ENCODE measurements around the gene KLHL42.
"Not testable (repeated sequence)": the region's sequence is repeated elsewhere in the genome, so short reads cannot be mapped to it uniquely, and the experiment has no call there.

The KLHL42 gene

DNA sequence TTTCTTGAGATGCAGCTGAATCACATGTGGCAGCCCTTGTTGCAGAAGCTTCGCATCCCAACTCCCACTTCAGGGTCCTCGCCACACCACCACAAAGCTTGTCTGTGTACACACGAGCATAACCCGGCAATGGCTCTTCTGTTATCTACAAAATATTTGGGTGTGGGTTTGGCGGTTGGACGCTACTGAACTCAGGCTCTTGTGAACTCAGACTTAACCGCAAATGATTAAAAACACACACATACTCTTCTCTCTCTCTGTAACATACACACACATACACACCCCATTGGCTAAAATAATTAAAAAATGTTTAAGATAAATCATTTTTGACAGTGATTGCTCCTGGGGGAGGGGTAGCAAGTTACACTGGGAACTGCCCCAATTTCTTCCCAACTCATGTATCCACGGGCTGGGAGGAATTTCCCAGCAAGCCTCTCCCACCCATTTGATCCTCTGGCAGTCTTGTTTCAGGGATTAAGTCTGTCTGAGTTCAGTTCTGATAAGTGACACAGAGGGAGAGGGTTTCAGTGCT is 63.7 kb downstream of the KLHL42 start:
- H3K18ac ChIP-seq (ENCODE audit: low read length), result peak overlapping the region; percentile 22
- no peak overlapping the region for H2BK12ac ChIP-seq (ENCODE audit: low read length)
- no peak overlapping the region for H4K91ac ChIP-seq (ENCODE audit: low read depth, low read length, poor library complexity)
- H2BK5ac ChIP-seq (ENCODE audit: low read length), result no peak overlapping the region
- H3K79me1 ChIP-seq (ENCODE audit: low read depth, low read length), result no peaks in the 10 kb centered on the region
- H2BK120ac ChIP-seq (ENCODE audit: low read depth, low read length), result no peak overlapping the region
- no peak overlapping the region for H3K27ac ChIP-seq (replicated peaks; ENCODE audit: low read length)
- no CpG with 5 or more reads among the region's 8 CpGs for WGBS, 2 donors (ENCODE audit: extremely low coverage in 2 of 2, insufficient read length in 2 of 2, insufficient replicate concordance in 1 of 2)
- peaks cover 0 to 2% of the 10 kb centered on the region in 2 donors for H3K9me3 ChIP-seq (replicated peaks in 1 of 2; ENCODE audit: control insufficient read depth in 2 of 2, insufficient read depth in 1 of 2, low read depth in 1 of 2, low read length in 2 of 2)
- no peaks in the 10 kb centered on the region for H3K36me3 ChIP-seq (replicated peaks in 1 of 2; ENCODE audit: control insufficient read depth in 2 of 2, insufficient read depth in 2 of 2, low read length in 2 of 2)
- no peak overlapping the region for H4K8ac ChIP-seq (ENCODE audit: low read depth, low read length)
- no peak overlapping the region for H2AFZ ChIP-seq (ENCODE audit: low read length)
- no peak overlapping the region for H3K23ac ChIP-seq (ENCODE audit: low read depth, low read length, poor library complexity)
- no peak overlapping the region for H3K4me3 ChIP-seq (ENCODE audit: low read length in 2 of 2)
- no peak for DNase-seq (ENCODE audit: low spot score)
- H3K27me3 ChIP-seq (ENCODE audit: control insufficient read depth in 3 of 3, insufficient read depth in 3 of 3, low read depth in 1 of 3, low read length in 3 of 3), result no peaks in the 10 kb centered on the region
- H2BK15ac ChIP-seq (ENCODE audit: low read length), result no peak overlapping the region
- no peak overlapping the region for H3K14ac ChIP-seq (ENCODE audit: low read length)
- peaks cover 0 to 3% of the 10 kb centered on the region in 2 donors for H3K4me1 ChIP-seq (ENCODE audit: control insufficient read depth in 2 of 2, insufficient read depth in 1 of 2, low read depth in 1 of 2, low read length in 2 of 2)
- no peak overlapping the region for H3K4ac ChIP-seq (ENCODE audit: low read length)
- no peak overlapping the region for H3K9ac ChIP-seq (ENCODE audit: low read depth, low read length, poor library complexity)
- H2AK5ac ChIP-seq (ENCODE audit: low read depth, low read length), result no peak overlapping the region
- no peak overlapping the region for H3K4me2 ChIP-seq (ENCODE audit: insufficient read depth, low read length, poor library complexity, severe bottlenecking)

DNA sequence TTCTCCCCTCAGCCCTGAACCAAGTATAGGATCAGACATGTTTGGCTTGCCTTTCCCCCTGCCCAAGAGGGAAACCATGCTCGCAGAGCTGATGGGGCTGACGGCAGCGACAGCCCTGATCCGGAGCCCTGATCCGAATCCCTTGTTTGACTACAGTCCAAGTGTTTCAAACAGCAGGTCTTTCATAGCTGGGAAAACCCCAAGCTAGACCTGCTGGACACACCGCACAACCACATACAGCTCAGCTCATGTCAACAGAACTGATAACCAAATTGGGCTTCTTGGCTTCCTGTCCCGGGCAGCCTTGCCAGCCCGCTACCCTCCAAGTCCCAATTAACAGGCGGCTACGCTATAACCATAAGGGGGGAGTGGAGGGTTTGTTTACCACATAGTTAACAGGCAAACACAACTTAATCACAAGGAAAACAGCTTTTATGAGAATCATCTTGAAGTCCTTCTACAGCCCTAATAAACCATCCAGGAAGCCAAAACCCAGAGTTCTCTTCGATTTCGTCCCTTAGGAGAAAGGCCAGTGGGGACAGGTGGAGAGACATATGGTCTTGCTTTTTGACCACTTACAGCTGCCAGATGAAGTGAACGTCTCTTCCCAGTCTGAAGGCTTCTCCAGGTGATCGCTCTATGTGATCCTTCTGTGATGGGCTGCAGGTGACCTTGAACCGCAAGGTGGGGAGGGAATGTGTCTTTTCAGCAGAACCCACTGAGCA is 64.5 kb downstream of the KLHL42 start:
- Histone ChIP-seq H4K91ac (ENCODE audit: low read depth, low read length, poor library complexity) (no peak overlapping the region), H2BK5ac (ENCODE audit: low read length) (no peak overlapping the region), H3K9ac (ENCODE audit: low read depth, low read length, poor library complexity) (no peak overlapping the region), H3K4me1 (ENCODE audit: control insufficient read depth in 2 of 2, insufficient read depth in 1 of 2, low read depth in 1 of 2, low read length in 2 of 2) (peaks cover 0 to 2% of the 10 kb centered on the region in 2 donors), H3K9me3 (replicated peaks in 1 of 2; ENCODE audit: control insufficient read depth in 2 of 2, insufficient read depth in 1 of 2, low read depth in 1 of 2, low read length in 2 of 2) (peaks cover 0 to 2% of the 10 kb centered on the region in 2 donors), H2BK15ac (ENCODE audit: low read length) (no peak overlapping the region), H3K79me1 (ENCODE audit: low read depth, low read length) (no peaks in the 10 kb centered on the region), H3K4me3 (ENCODE audit: low read length in 2 of 2) (no peak overlapping the region), H4K8ac (ENCODE audit: low read depth, low read length) (no peak overlapping the region), H3K4ac (ENCODE audit: low read length) (no peak overlapping the region), H2BK120ac (ENCODE audit: low read depth, low read length) (no peak overlapping the region), H3K14ac (ENCODE audit: low read length) (no peak overlapping the region), H3K23ac (ENCODE audit: low read depth, low read length, poor library complexity) (no peak overlapping the region), H2AK5ac (ENCODE audit: low read depth, low read length) (no peak overlapping the region), H2AFZ (ENCODE audit: low read length) (no peak overlapping the region), H3K36me3 (replicated peaks in 1 of 2; ENCODE audit: control insufficient read depth in 2 of 2, insufficient read depth in 2 of 2, low read length in 2 of 2) (no peaks in the 10 kb centered on the region), H2BK12ac (ENCODE audit: low read length) (no peak overlapping the region), H3K27me3 (ENCODE audit: control insufficient read depth in 3 of 3, insufficient read depth in 3 of 3, low read depth in 1 of 3, low read length in 3 of 3) (no peaks in the 10 kb centered on the region), H3K4me2 (ENCODE audit: insufficient read depth, low read length, poor library complexity, severe bottlenecking) (no peak overlapping the region), H3K27ac (replicated peaks; ENCODE audit: low read length) (no peak overlapping the region), H3K18ac (ENCODE audit: low read length) (no peak overlapping the region)
- no CpG with 5 or more reads among the region's 15 CpGs for WGBS, 2 donors (ENCODE audit: extremely low coverage in 2 of 2, insufficient read length in 2 of 2, insufficient replicate concordance in 1 of 2)
- no peak for DNase-seq (ENCODE audit: low spot score)

DNA sequence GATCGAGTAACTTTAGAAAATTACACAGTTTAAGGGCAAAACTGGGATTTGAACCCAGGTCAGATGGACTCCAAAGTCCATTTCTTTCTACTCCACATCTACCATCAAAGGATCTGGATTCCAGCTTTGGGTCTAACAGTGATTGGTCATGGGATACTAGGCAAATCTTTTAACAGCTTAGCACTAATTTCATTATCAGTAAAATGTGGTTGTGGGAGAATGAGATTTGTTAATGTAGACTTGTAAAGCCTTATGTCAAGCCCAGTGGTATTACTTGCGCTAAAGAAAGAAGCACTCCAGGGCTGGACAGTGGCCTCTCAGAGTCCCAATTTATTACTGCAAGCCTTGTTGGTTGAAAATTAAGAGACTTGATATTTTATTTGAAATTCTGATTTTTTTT is 65.2 kb downstream of the KLHL42 start:
- H3K4ac ChIP-seq (ENCODE audit: low read length), result no peak overlapping the region
- no peak overlapping the region for H2BK12ac ChIP-seq (ENCODE audit: low read length)
- H3K9ac ChIP-seq (ENCODE audit: low read depth, low read length, poor library complexity), result no peak overlapping the region
- H2BK15ac ChIP-seq (ENCODE audit: low read length), result no peak overlapping the region
- H2BK5ac ChIP-seq (ENCODE audit: low read length), result no peak overlapping the region
- H3K14ac ChIP-seq (ENCODE audit: low read length), result no peak overlapping the region
- no peak overlapping the region for H2AK5ac ChIP-seq (ENCODE audit: low read depth, low read length)
- no CpG with 5 or more reads among the region's 2 CpGs for WGBS, 2 donors (ENCODE audit: extremely low coverage in 2 of 2, insufficient read length in 2 of 2, insufficient replicate concordance in 1 of 2)
- no peak overlapping the region for H4K8ac ChIP-seq (ENCODE audit: low read depth, low read length)
- no peak overlapping the region for H2AFZ ChIP-seq (ENCODE audit: low read length)
- no peak overlapping the region for H3K23ac ChIP-seq (ENCODE audit: low read depth, low read length, poor library complexity)
- no peaks in the 10 kb centered on the region for H3K27me3 ChIP-seq (ENCODE audit: control insufficient read depth in 3 of 3, insufficient read depth in 3 of 3, low read depth in 1 of 3, low read length in 3 of 3)
- H4K91ac ChIP-seq (ENCODE audit: low read depth, low read length, poor library complexity), result no peak overlapping the region
- H3K4me1 ChIP-seq (ENCODE audit: control insufficient read depth in 2 of 2, insufficient read depth in 1 of 2, low read depth in 1 of 2, low read length in 2 of 2), result peaks cover 0 to 2% of the 10 kb centered on the region in 2 donors
- no peak overlapping the region for H2BK120ac ChIP-seq (ENCODE audit: low read depth, low read length)
- H3K4me2 ChIP-seq (ENCODE audit: insufficient read depth, low read length, poor library complexity, severe bottlenecking), result no peak overlapping the region
- no peaks in the 10 kb centered on the region for H3K79me1 ChIP-seq (ENCODE audit: low read depth, low read length)
- H3K27ac ChIP-seq (replicated peaks; ENCODE audit: low read length), result no peak overlapping the region
- peaks cover 0 to 2% of the 10 kb centered on the region in 2 donors for H3K9me3 ChIP-seq (replicated peaks in 1 of 2; ENCODE audit: control insufficient read depth in 2 of 2, insufficient read depth in 1 of 2, low read depth in 1 of 2, low read length in 2 of 2)
- H3K36me3 ChIP-seq (replicated peaks in 1 of 2; ENCODE audit: control insufficient read depth in 2 of 2, insufficient read depth in 2 of 2, low read length in 2 of 2), result no peaks in the 10 kb centered on the region
- no peak for DNase-seq (ENCODE audit: low spot score)
- H3K18ac ChIP-seq (ENCODE audit: low read length), result no peak overlapping the region
- no peak overlapping the region for H3K4me3 ChIP-seq (ENCODE audit: low read length in 2 of 2)

DNA sequence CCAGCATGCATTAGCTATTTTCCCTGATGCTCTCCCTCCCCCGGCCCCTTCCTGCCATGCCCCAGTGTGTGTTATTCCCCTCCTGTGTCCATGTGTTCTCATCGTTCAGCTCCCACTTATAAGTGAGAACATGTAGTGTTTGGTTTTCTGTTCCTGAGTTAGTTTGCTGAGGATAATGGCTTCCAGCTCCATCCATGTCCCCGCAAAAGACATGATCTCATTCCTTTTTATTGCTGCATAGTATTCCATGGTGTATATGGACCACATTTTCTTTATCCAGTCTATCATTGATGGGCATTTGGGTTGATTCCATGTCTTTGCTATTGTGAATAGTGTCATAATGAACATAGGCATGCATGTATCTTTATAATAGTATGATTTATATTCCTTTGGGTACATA is 65.7 kb downstream of the KLHL42 start:
- not testable (repeated sequence) for H3K23ac ChIP-seq (ENCODE audit: low read depth, low read length, poor library complexity); H3K79me1 ChIP-seq (ENCODE audit: low read depth, low read length); H2BK120ac ChIP-seq (ENCODE audit: low read depth, low read length); H2BK12ac ChIP-seq (ENCODE audit: low read length); H2BK15ac ChIP-seq (ENCODE audit: low read length); H3K4me1 ChIP-seq (ENCODE audit: control insufficient read depth in 2 of 2, insufficient read depth in 1 of 2, low read depth in 1 of 2, low read length in 2 of 2); H3K14ac ChIP-seq (ENCODE audit: low read length); DNase-seq (ENCODE audit: low spot score); H2BK5ac ChIP-seq (ENCODE audit: low read length); H3K18ac ChIP-seq (ENCODE audit: low read length); H3K9me3 ChIP-seq (replicated peaks in 1 of 2; ENCODE audit: control insufficient read depth in 2 of 2, insufficient read depth in 1 of 2, low read depth in 1 of 2, low read length in 2 of 2); H3K4me3 ChIP-seq (ENCODE audit: low read length in 2 of 2); H3K27ac ChIP-seq (replicated peaks; ENCODE audit: low read length); H3K4ac ChIP-seq (ENCODE audit: low read length); H3K9ac ChIP-seq (ENCODE audit: low read depth, low read length, poor library complexity); H4K8ac ChIP-seq (ENCODE audit: low read depth, low read length); H3K4me2 ChIP-seq (ENCODE audit: insufficient read depth, low read length, poor library complexity, severe bottlenecking); H3K27me3 ChIP-seq (ENCODE audit: control insufficient read depth in 3 of 3, insufficient read depth in 3 of 3, low read depth in 1 of 3, low read length in 3 of 3); H2AK5ac ChIP-seq (ENCODE audit: low read depth, low read length); H4K91ac ChIP-seq (ENCODE audit: low read depth, low read length, poor library complexity); H3K36me3 ChIP-seq (replicated peaks in 1 of 2; ENCODE audit: control insufficient read depth in 2 of 2, insufficient read depth in 2 of 2, low read length in 2 of 2); H2AFZ ChIP-seq (ENCODE audit: low read length)
- WGBS, 2 donors (ENCODE audit: extremely low coverage in 2 of 2, insufficient read length in 2 of 2, insufficient replicate concordance in 1 of 2), result no CpG with 5 or more reads among the region's 3 CpGs

All from neuronal stem cell (in vitro differentiated cells).